Measurements from ENCODE around the gene FUZ.

The FUZ gene

GRCh38 chr19:49850221-49850486 is 37.1 kb upstream of the FUZ start:
- peak overlapping the region; percentile 99 for H2AFZ ChIP-seq (ENCODE audit: low read length)
- H3K9ac ChIP-seq (ENCODE audit: low read depth, low read length, poor library complexity, severe bottlenecking): peak overlapping the region; percentile 90
- no peaks in the 10 kb centered on the region for H3K9me2 ChIP-seq (replicated peaks; ENCODE audit: low read depth, low read length)
- peak overlapping the region; percentile 99 for H3K4me3 ChIP-seq (ENCODE audit: low read length, poor library complexity, severe bottlenecking)
- no peaks in the 10 kb centered on the region; the same call in 1 of the 2 replicates for H3K36me3 ChIP-seq (ENCODE audit: insufficient read depth, low read length)
- H3K4me2 ChIP-seq (ENCODE audit: low read depth, low read length, poor library complexity, severe bottlenecking): peak overlapping the region; percentile 69
- 0 out of 2 replicates have a peak, but pooled peaks cover 3% of the 10 kb centered on the region for H3F3A ChIP-seq (ENCODE audit: low read depth)
- peaks cover 33% of the 10 kb centered on the region for H4K20me1 ChIP-seq (ENCODE audit: insufficient read depth, low read length, poor library complexity, severe bottlenecking)
- H3K79me2 ChIP-seq (ENCODE audit: insufficient read depth, low read length): peaks cover 34% of the 10 kb centered on the region
- no peaks in the 10 kb centered on the region for H3K27me3 ChIP-seq (ENCODE audit: insufficient read depth, low read length, poor library complexity, severe bottlenecking)
- TF ChIP-seq EZH2phosphoT487 (IDR thresholded peaks at IDR 0.05; ENCODE audit: borderline replicate concordance): no peak
- no peak for TF ChIP-seq CTCF (conservative IDR thresholded peaks at IDR 0.05; ENCODE audit: low read length)
- no peaks in the 10 kb centered on the region for H3K9me3 ChIP-seq (ENCODE audit: insufficient read depth, low read depth, low read length)
- H3K4me1 ChIP-seq (ENCODE audit: insufficient read depth, low read length, poor library complexity, severe bottlenecking): peaks cover 32% of the 10 kb centered on the region

- peak overlapping the region; percentile 99 for H3K4me3 ChIP-seq (ENCODE audit: low read length, poor library complexity, severe bottlenecking)
- no peak for TF ChIP-seq CTCF (conservative IDR thresholded peaks at IDR 0.05; ENCODE audit: low read length)
- TF ChIP-seq EZH2phosphoT487 (IDR thresholded peaks at IDR 0.05; ENCODE audit: borderline replicate concordance): no peak
These were observed 36.5 kb upstream of the FUZ start for GRCh38 chr19:49849433-49850220.

GRCh38 chr19:49848938-49849337 is 35.8 kb upstream of the FUZ start:
- H4K20me1 ChIP-seq (ENCODE audit: insufficient read depth, low read length, poor library complexity, severe bottlenecking): peaks cover 23% of the 10 kb centered on the region
- H3K4me1 ChIP-seq (ENCODE audit: insufficient read depth, low read length, poor library complexity, severe bottlenecking): peaks cover 32% of the 10 kb centered on the region
- peak overlapping the region; percentile 52 for H3K4me2 ChIP-seq (ENCODE audit: low read depth, low read length, poor library complexity, severe bottlenecking)
- no peaks in the 10 kb centered on the region for H3K36me3 ChIP-seq (ENCODE audit: insufficient read depth, low read length)
- 0 out of 2 replicates have a peak, but pooled peaks cover 3% of the 10 kb centered on the region for H3F3A ChIP-seq (ENCODE audit: low read depth)
- H3K9me2 ChIP-seq (replicated peaks; ENCODE audit: low read depth, low read length): no peaks in the 10 kb centered on the region
- TF ChIP-seq CTCF (conservative IDR thresholded peaks at IDR 0.05; ENCODE audit: low read length) (no peak), EZH2phosphoT487 (IDR thresholded peaks at IDR 0.05; ENCODE audit: borderline replicate concordance) (no peak)
- no peak overlapping the region for H2AFZ ChIP-seq (ENCODE audit: low read length)
- no peak overlapping the region for H3K4me3 ChIP-seq (ENCODE audit: low read length, poor library complexity, severe bottlenecking)
- peaks cover 24% of the 10 kb centered on the region for H3K79me2 ChIP-seq (ENCODE audit: insufficient read depth, low read length)
- H3K27me3 ChIP-seq (ENCODE audit: insufficient read depth, low read length, poor library complexity, severe bottlenecking): no peaks in the 10 kb centered on the region
- H3K9ac ChIP-seq (ENCODE audit: low read depth, low read length, poor library complexity, severe bottlenecking): no peak overlapping the region
- no peaks in the 10 kb centered on the region for H3K9me3 ChIP-seq (ENCODE audit: insufficient read depth, low read depth, low read length)

More at GRCh38 chr19:49849433-49850220, 36.5 kb upstream of the FUZ start:
- H3K9ac ChIP-seq (ENCODE audit: low read depth, low read length, poor library complexity, severe bottlenecking): peak overlapping the region; percentile 90
- no peaks in the 10 kb centered on the region for H3K9me2 ChIP-seq (replicated peaks; ENCODE audit: low read depth, low read length)
- H3K9me3 ChIP-seq (ENCODE audit: insufficient read depth, low read depth, low read length): no peaks in the 10 kb centered on the region
- H3K4me1 ChIP-seq (ENCODE audit: insufficient read depth, low read length, poor library complexity, severe bottlenecking): peaks cover 32% of the 10 kb centered on the region
- H3K27me3 ChIP-seq (ENCODE audit: insufficient read depth, low read length, poor library complexity, severe bottlenecking): no peaks in the 10 kb centered on the region
- H2AFZ ChIP-seq (ENCODE audit: low read length): no peak overlapping the region
- no peaks in the 10 kb centered on the region for H3K36me3 ChIP-seq (ENCODE audit: insufficient read depth, low read length)
- peaks cover 30% of the 10 kb centered on the region for H4K20me1 ChIP-seq (ENCODE audit: insufficient read depth, low read length, poor library complexity, severe bottlenecking)
- H3K79me2 ChIP-seq (ENCODE audit: insufficient read depth, low read length): peaks cover 30% of the 10 kb centered on the region
- peak overlapping the region; percentile 69 for H3K4me2 ChIP-seq (ENCODE audit: low read depth, low read length, poor library complexity, severe bottlenecking)
- 0 out of 2 replicates have a peak, but pooled peaks cover 3% of the 10 kb centered on the region for H3F3A ChIP-seq (ENCODE audit: low read depth)

Data from Loucy (cell line).